Stimulated activated CD4-positive, alpha-beta T cell treated with anti-CD3 and anti-CD28 coated beads, TNF-alpha, amount 100 ng/mL, for 1 hour (primary cell): ENCODE measurements around the gene SLC25A53.
"Not testable (repeated sequence)": the region's sequence is repeated elsewhere in the genome, so short reads cannot be mapped to it uniquely, and the experiment has no call there.

Experiments used
- DNase-seq, 3 donors: peaks; one replicate each; pipeline ENCODE4 v3.0.0-alpha.2; 2020; ENCODE audit warnings: low read depth in 3 of 3, low spot score in 1 of 3

Gene SLC25A53

GRCh38 chrX:104134583-104135261, 22.1 kb downstream of the SLC25A53 start:
- no peak for DNase-seq

GRCh38 chrX:104130808-104131207, 26.0 kb downstream of the SLC25A53 start:
- DNase-seq, result no peak

GRCh38 chrX:104126856-104127255, 30.0 kb downstream of the SLC25A53 start:
- no peak for DNase-seq

GRCh38 chrX:104122829-104123228, 34.0 kb downstream of the SLC25A53 start:
- no peak for DNase-seq

GRCh38 chrX:104118765-104119164, 38.0 kb downstream of the SLC25A53 start:
- DNase-seq, result no peak

- no peak for DNase-seq
These were observed 39.0 kb downstream of the SLC25A53 start for GRCh38 chrX:104117759-104118158.

- peak in 2 of 3 donors; percentile 9 for DNase-seq
These were observed 43.4 kb downstream of the SLC25A53 start for GRCh38 chrX:104113222-104113965.

GRCh38 chrX:104112326-104112951, 44.4 kb downstream of the SLC25A53 start, which contains the start of gene ZCCHC18:
Gene ZCCHC18 (plus strand): TSS chrX:104112523. CDS start chrX:104114112, 1,589 bp downstream.
- peak in 1 of 3 donors; percentile 10 for DNase-seq

- not testable (repeated sequence) for DNase-seq
These were observed 46.1 kb downstream of the SLC25A53 start for GRCh38 chrX:104110491-104111240.

- DNase-seq, result no peak
These were observed 47.9 kb downstream of the SLC25A53 start for GRCh38 chrX:104108955-104109354.

GRCh38 chrX:104105330-104106262, 51.2 kb downstream of the SLC25A53 start:
- no peak for DNase-seq

- DNase-seq, result no peak
These were observed 52.1 kb downstream of the SLC25A53 start for GRCh38 chrX:104104676-104105075.

GRCh38 chrX:104098919-104099318, 57.9 kb downstream of the SLC25A53 start:
- no peak for DNase-seq

GRCh38 chrX:104098151-104098808, 58.5 kb downstream of the SLC25A53 start:
- DNase-seq, result peak in 1 of 3 donors; percentile 29

GRCh38 chrX:104085919-104086318, 70.9 kb downstream of the SLC25A53 start:
- DNase-seq, result no peak

- DNase-seq, result no peak
These were observed 71.3 kb downstream of the SLC25A53 start for GRCh38 chrX:104085477-104085876.

GRCh38 chrX:104084534-104085277, 72.1 kb downstream of the SLC25A53 start:
- DNase-seq, result no peak

- no peak for DNase-seq
These were observed 72.7 kb downstream of the SLC25A53 start for GRCh38 chrX:104084063-104084462.

- not testable (repeated sequence) for DNase-seq
These were observed 79.0 kb downstream of the SLC25A53 start for GRCh38 chrX:104077854-104078253.
